GM13976 (cell line): ENCODE data around the gene CYP46A1.

Experiments
- DNase-seq: peaks from one replicate; pipeline ENCODE4 v3.0.0; 2012; ENCODE audit warnings: low spot score
- in situ Hi-C: fragments of 300-500 bp; cut with MboI; formaldehyde crosslinking; loops from one replicate; pipeline ENCODE4 v1.12.0; 2022; ENCODE audit warnings: low sequenced_read_pairs, mixed read lengths, inconsistent platforms; ENCODE audit not compliant: unreplicated experiment
- TF ChIP-seq, protein P1 (sequence below): IDR thresholded peaks from 2 replicates; pipeline ENCODE4 v1.5.1; 2012; ENCODE audit warnings: borderline replicate concordance, mild to moderate bottlenecking; ENCODE audit not compliant: insufficient read depth; ENCODE audit errors: extremely low read depth, missing control alignments, control extremely low read depth

CYP46A1 gene

DNA sequence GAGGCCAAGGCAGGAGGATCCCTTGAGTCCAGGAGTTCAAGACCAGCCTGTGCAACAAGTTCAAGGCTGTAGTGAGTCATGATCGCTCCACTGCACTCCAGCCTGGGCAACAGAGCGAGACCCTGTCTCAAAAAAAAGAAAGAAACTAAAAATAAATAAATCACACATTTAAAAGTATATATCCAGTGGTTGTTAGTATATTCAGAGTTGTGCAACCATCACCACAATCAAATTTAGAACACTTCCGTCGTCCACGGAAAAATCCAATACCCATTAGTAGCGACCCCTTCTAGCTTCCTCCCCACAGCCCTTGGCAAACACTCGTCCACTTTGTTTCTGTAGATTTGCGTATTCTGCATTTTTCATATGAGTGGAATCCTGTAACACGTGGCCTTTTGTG, 64.4 kb downstream of the CYP46A1 start:
- in situ Hi-C loops, result no loop called here
- no peak for DNase-seq
- TF ChIP-seq, protein P1, sequence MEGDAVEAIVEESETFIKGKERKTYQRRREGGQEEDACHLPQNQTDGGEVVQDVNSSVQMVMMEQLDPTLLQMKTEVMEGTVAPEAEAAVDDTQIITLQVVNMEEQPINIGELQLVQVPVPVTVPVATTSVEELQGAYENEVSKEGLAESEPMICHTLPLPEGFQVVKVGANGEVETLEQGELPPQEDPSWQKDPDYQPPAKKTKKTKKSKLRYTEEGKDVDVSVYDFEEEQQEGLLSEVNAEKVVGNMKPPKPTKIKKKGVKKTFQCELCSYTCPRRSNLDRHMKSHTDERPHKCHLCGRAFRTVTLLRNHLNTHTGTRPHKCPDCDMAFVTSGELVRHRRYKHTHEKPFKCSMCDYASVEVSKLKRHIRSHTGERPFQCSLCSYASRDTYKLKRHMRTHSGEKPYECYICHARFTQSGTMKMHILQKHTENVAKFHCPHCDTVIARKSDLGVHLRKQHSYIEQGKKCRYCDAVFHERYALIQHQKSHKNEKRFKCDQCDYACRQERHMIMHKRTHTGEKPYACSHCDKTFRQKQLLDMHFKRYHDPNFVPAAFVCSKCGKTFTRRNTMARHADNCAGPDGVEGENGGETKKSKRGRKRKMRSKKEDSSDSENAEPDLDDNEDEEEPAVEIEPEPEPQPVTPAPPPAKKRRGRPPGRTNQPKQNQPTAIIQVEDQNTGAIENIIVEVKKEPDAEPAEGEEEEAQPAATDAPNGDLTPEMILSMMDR, result no peak

DNA sequence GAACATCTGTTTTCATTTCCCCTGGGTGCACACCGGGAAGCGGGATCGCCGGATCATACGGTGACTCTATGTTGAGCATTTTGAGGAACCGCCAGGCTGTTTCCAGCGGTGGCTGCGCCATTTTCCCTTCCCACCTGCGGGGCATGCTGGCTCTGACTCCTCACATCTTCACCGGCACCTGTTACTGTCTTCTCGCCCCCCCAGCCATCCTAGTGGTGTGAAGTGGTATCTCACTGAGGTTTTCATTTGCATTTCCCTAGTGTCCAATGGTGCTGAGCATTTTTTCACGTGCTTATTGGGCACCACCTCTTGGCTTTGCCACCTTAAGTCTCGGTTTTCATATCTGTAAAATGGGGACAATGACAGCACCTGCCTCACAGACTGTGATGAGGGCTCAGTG, 65.0 kb downstream of the CYP46A1 start:
- DNase-seq, result no peak
- TF ChIP-seq, protein P1, result no peak
- in situ Hi-C loops, result no loop called here

DNA sequence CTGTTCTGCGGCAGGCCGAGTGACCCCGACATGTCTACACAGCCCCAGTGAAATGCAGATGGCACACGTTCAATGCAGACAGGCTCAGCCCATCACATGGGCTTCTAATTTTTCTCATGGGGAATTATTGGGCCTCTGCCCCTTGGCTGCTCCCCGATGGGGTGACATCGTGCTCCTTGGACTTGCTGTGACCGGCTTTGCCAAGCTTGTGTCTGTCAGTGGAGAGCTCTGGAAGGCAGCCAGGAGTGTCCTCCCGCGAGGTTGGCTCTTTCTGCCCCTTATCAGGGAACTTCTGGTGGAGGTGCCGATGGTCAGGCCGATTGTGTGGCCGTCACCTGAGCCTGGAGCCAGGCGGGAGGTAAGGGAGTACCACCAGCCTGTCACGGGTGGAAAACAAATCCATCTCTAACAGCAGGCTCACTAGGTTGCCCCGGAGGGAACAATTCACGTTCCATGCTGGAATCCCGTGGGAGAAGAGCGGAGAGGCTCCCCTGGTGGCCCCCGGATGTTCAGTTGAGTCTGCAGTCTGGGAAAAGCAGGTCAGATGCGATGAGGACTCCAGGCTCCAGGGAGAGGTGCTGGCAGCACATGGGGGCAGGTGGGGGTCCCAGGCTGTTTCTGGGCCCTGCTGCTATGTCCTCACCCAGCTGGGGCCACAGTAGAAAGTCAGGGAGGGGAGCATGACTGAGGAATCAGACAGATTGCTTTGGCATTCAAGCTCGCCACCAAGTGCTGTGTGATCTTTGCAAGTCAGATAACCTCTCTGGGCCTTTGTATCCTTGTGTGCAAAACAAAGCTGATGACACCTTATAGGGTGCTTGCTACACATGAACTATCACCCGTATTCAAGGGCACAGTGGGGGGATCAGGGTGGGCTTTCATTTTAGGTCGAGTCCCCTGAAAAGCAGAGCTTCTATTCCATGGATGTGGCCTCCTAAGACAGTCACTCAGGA, 65.9 kb downstream of the CYP46A1 start:
- TF ChIP-seq, protein P1, result no peak
- in situ Hi-C loops, result no loop called here
- DNase-seq, result no peak

DNA sequence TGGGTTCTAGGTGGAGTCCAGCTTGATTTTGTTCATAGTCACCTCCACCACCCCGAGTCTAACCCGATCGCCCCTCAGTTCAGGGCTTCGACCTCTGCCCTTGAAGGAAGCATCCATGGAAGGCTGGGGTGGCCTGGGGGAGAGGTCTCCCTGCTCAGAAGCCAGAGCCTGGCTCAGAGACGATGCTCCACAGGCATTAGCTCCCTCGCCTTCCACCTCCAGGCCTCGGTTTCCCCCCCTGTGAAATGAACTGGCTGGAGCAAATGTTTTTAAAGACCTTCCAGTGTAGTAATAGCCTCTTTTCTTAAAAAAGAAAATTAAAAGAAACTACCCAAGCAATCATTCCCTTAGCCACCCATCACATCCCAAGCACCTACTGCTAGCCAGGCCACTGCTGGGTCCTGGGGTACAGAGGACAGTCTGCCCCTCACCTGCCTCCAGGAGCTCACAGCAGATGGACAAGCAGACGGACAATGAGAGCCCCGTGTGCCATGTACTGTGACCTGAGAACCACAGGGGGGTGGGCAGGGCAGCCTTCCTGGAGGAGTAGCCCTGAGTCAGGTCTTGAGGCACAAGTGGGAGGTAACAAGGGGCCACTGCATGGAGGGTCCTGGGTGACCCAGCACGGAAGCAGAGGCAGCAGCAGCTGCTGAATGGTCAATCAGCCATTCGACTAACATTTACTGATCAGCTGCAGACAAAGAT, 66.8 kb downstream of the CYP46A1 start:
- in situ Hi-C loops, result no loop called here
- DNase-seq, result no peak
- TF ChIP-seq, protein P1, result no peak

DNA sequence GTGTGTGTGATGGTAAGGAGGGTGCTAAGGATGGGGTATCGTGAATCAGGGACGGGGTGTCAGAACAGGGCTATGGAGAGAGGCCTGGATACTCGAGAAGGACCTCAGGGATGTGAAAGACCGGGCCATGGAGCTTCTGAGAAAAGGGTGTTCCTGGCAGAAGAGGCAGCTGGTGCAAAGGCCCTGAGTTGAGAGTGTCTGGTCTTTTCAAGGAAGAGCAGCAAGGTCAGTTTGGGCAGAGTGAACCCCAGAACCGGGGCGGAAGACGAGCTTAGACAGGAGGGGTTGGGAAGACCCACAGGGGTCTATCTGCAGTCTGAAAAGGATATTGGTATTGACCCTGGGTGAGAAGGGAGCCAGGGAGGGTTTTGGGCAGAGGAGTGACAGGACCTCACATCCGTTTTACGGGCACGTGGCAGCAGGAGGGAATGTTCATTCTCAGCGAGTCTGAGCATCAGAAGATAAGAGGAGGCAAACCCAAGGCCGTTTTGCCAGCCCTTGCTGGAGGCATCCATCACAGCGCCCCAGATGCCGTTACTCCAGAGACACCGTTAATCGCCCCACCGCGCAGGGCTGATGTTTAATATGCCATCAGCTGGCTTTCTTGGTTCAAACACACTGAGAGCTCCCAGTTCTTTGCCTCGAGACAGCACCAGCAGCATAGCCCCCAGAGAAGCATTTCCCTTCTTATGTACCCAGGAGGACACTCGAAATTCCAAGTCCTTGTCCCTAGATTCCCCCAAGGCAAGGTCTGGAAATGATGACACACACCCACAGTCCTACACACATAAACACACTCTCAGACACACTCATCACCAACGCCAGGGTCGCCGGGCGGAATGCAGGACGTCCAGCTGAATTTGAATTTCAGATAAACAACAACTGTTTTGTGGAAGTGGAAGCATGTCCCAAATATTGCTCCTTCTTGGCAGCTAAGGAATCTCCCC, 67.7 kb downstream of the CYP46A1 start:
- TF ChIP-seq, protein P1, result no peak
- in situ Hi-C loops, result no loop called here
- no peak for DNase-seq
